Ascending aorta (tissue), 2 donors: ENCODE data around the gene BMPER. TPM values are rescaled to one million over a fixed set of nuclear protein-coding genes. Genes with fewer than 3 reads are reported as not detected.

Experiments used
- DNase-seq, 2 donors: peaks; one replicate each; pipeline ENCODE4 v3.0.0-alpha.2; 2019; ENCODE audit warnings: low spot score in 2 of 2
- H3K27ac ChIP-seq, 2 donors: fragments of 200-600 bp; sonication (generic); one replicate each; pipeline ENCODE4 v1.5.1; 2016 to 2017; ENCODE audit warnings: mild to moderate bottlenecking in 1 of 2
- H3K27me3 ChIP-seq: fragments of 200-600 bp; sonication (generic); one replicate; pipeline ENCODE4 v1.5.1; 2017
- H3K36me3 ChIP-seq, 2 donors: fragments of 200-600 bp; sonication (generic); one replicate each; pipeline ENCODE4 v1.5.1; 2016
- H3K4me1 ChIP-seq, 2 donors: fragments of 200-600 bp; sonication (generic); one replicate each; pipeline ENCODE4 v1.5.1; 2016 to 2017; ENCODE audit warnings: mild to moderate bottlenecking in 1 of 2
- H3K4me3 ChIP-seq, 2 donors: fragments of 200-600 bp; sonication (generic); one replicate each; pipeline ENCODE4 v1.5.1; 2016 to 2017; ENCODE audit warnings: mild to moderate bottlenecking in 1 of 2
- H3K9me3 ChIP-seq, 2 donors: fragments of 200-600 bp; sonication (generic); one replicate each; pipeline ENCODE4 v1.5.1; 2016
- intact Hi-C: fragments of 100-400 bp; cut with DNase I; formaldehyde crosslinking; loops from one replicate; pipeline ENCODE4 v1.15.1; 2023
- total RNA-seq: library from RNA; depleted of rRNA; stranded (reverse); fragments of >200 nt; gene quantifications from one replicate; pipeline ENCODE4 v1.1.0, GENCODE V29; 2016
- TF ChIP-seq, protein P1 (sequence below), 3 experiments: fragments of 200-600 bp in 2 of 3; fragments of 450-650 bp in 1 of 3; sonication (generic) in 2 of 3; IDR thresholded peaks; one replicate each; pipeline ENCODE4 v1.5.1; 2016 to 2019; ENCODE audit warnings: antibody characterized with exemption in 3 of 3, mild to moderate bottlenecking in 1 of 3, moderate library complexity in 1 of 3

Gene BMPER
- total RNA-seq, 1 donor from 2014 or later, result not detected

DNA sequence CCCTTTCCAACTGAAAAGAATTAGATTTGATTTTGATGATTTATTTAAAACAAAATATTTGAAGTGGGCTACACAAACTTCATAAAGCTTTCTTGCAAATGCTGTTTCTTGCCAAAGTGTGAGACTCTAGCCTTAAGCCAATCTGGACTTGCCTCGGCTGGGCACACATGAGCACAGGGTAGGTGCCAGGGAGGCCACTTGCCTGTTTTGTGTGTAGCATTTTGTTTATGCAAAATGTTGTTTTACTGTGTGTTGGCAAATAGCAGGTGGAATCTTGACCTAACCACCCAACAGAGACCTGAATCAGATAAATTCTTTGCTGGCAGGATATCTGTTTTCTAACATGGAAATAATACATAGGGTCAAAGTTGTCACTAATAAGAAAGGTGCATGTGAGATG is 161.1 kb downstream of the BMPER start:
- H3K27ac ChIP-seq, result no peak overlapping the region
- intact Hi-C loops, result no loop called here

DNA sequence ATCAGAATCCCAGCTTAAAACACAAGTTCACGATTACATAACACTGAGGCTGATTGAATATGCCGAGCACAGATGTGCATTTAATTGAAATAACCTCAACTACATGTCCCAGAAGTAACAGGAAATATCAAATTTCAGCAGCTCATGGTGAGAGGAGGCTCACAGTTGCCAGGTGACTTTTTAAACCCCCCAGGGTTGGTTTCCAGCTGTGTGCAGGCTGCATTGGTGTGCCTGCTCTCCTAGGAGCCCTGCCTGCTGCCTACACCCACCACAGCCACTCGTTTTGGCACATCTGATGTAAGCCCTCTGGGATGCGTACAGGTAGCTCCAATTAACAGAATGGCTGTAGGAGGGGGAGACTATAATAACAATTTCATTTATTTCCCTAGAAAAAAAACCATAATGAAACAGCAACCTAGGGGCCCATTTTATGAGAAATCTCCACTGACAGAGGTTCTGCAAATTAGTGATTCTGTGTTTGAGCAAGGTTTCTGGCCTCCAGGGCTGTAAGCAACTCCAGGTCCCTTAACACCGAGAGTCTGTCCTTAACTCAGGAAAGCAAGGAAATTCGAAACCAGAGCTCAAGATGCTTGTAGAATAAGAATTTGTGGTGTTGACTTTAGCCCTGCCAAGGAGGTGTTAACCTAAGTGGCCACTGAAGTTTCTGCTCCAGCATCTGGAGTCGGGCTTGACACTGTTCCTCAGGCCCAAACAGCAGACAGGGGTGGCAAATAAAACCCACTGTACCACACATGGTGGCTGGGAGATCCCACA is 161.9 kb downstream of the BMPER start:
- no peaks in the 10 kb centered on the region for H3K9me3 ChIP-seq
- H3K4me3 ChIP-seq, result no peak overlapping the region
- H3K27ac ChIP-seq, result no peak overlapping the region
- H3K4me1 ChIP-seq, result no peaks in the 10 kb centered on the region
- no peaks in the 10 kb centered on the region for H3K27me3 ChIP-seq
- intact Hi-C loops, result no loop called here
- TF ChIP-seq, protein P1, sequence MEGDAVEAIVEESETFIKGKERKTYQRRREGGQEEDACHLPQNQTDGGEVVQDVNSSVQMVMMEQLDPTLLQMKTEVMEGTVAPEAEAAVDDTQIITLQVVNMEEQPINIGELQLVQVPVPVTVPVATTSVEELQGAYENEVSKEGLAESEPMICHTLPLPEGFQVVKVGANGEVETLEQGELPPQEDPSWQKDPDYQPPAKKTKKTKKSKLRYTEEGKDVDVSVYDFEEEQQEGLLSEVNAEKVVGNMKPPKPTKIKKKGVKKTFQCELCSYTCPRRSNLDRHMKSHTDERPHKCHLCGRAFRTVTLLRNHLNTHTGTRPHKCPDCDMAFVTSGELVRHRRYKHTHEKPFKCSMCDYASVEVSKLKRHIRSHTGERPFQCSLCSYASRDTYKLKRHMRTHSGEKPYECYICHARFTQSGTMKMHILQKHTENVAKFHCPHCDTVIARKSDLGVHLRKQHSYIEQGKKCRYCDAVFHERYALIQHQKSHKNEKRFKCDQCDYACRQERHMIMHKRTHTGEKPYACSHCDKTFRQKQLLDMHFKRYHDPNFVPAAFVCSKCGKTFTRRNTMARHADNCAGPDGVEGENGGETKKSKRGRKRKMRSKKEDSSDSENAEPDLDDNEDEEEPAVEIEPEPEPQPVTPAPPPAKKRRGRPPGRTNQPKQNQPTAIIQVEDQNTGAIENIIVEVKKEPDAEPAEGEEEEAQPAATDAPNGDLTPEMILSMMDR (IDR thresholded peaks at IDR 0.05), result no peak
- no peak for DNase-seq
- H3K36me3 ChIP-seq, result no peaks in the 10 kb centered on the region

More for the DNA sequence above, 161.1 kb downstream of the BMPER start:
- H3K36me3 ChIP-seq, result no peaks in the 10 kb centered on the region
- TF ChIP-seq, protein P1 (IDR thresholded peaks at IDR 0.05), result no peak
- no peak overlapping the region for H3K4me3 ChIP-seq
- H3K27me3 ChIP-seq, result no peaks in the 10 kb centered on the region
- no peak for DNase-seq
- no peaks in the 10 kb centered on the region for H3K4me1 ChIP-seq
- H3K9me3 ChIP-seq, result no peaks in the 10 kb centered on the region

DNA sequence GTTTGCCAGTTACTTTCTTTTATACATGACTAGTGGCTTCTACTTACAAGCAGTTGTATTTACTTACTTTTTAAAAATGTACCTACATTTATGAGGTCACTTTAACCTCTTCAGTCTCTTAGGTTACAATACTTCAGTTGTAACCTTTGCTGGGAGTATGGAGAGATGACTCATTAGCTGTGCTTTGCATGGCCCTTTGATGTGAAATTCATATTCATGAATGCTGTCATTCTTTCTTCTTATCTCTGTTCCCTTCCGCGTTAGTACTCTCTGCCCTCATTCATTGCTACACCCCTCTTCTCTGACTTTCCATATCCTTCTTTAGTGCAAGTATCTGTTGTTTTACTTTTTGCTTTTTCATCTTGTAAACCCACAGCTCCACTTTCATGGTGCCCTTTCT is 164.3 kb downstream of the BMPER start:
- TF ChIP-seq, protein P1 (IDR thresholded peaks at IDR 0.05), result no peak
- Histone ChIP-seq H3K4me1 (no peaks in the 10 kb centered on the region), H3K9me3 (no peaks in the 10 kb centered on the region), H3K27ac (no peak overlapping the region), H3K36me3 (no peaks in the 10 kb centered on the region), H3K27me3 (no peaks in the 10 kb centered on the region), H3K4me3 (no peak overlapping the region)
- intact Hi-C loops, result no loop called here
- DNase-seq, result no peak

DNA sequence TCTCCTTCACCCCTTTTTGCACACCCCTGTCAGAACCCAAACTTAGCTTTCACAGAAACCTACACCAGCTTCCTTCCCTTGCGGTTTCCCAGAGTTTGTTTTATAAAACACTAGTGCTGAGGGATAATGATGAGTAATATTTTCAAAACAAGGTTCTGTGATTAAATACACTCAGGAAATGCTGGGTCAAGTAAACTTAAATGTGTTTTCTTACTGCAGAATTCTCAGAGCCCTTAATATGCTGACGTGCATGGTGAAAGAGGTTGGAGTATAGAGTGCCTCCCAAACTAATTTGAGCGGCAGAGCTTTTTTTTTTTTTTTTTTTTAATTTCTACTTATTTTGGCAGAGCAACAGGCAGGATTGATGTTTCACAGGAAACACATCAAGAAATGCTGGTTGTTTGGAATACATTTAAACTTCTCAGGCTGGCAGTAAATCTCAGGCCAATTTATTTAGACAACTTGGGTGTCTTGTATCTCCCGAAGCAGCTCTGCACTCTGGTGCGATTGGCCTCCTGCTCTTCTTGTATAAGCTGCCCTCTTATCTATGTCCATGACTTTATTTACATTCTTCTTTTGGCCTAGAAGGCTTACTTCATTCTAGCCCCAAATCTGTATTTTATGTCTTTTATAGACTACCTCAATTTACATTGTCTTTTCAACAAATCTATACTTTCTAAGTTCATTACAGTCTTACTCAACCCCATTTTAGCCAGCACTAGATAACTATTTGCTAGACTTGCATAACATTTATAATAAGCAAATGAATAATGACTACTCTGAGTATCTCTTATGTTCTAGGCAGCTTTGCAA is 165.4 kb downstream of the BMPER start:
- Histone ChIP-seq H3K9me3 (no peaks in the 10 kb centered on the region), H3K27me3 (no peaks in the 10 kb centered on the region), H3K4me1 (no peaks in the 10 kb centered on the region), H3K36me3 (no peaks in the 10 kb centered on the region), H3K4me3 (no peak overlapping the region), H3K27ac (no peak overlapping the region)
- no peak for DNase-seq
- intact Hi-C loops, result no loop called here
- TF ChIP-seq, protein P1 (IDR thresholded peaks at IDR 0.05), result no peak

DNA sequence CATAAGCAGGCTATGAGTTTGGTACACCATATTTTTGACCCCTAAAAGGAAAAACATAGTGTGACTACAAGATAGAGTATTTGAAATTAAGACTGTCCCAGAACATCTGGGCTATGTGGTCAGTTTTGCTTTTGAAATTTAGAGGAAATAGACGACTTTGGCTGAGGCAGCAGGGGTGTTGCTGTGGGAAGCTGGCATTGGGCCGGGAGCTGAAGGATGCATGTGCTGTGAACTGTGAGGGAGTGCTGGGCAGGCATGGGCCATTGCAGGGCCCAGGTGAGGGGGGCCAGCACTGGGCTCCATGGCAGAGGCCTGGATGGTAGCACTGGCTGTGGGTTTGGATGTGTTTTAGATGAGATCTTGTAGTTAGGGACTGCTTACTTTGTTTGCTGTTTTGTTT is 168.3 kb downstream of the BMPER start:
- TF ChIP-seq, protein P1 (IDR thresholded peaks at IDR 0.05), result no peak
- DNase-seq, result no peak
- no peaks in the 10 kb centered on the region for H3K27me3 ChIP-seq
- H3K9me3 ChIP-seq, result no peaks in the 10 kb centered on the region
- H3K4me3 ChIP-seq, result no peak overlapping the region
- no peak overlapping the region for H3K27ac ChIP-seq
- intact Hi-C loops, result no loop called here
- H3K4me1 ChIP-seq, result no peaks in the 10 kb centered on the region
- H3K36me3 ChIP-seq, result no peaks in the 10 kb centered on the region
